Stomach (tissue), 9 donors: ENCODE measurements around the gene HIF1AN. TPM values are rescaled to one million over a fixed set of nuclear protein-coding genes. Genes with fewer than 3 reads are reported as not detected.
A peak's percentile ranks its signal among the peaks of the same experiment; 100 is the strongest.

ENCODE experiments used
- DNase-seq, 2 donors: peaks; one replicate each; pipeline versions ENCODE4 v3.0.0 to v3.0.0-alpha.2; 2013 to 2019
- H3K27ac ChIP-seq, 5 donors: fragments of 200-600 bp in 4 of 5; sonication (generic) in 4 of 5; one replicate each; pipeline ENCODE4 v1.5.1; 2013 to 2019; ENCODE audit warnings: mild to moderate bottlenecking in 1 of 5, moderate library complexity in 1 of 5
- H3K27me3 ChIP-seq, 3 donors: fragments of 200-600 bp; sonication (generic); one replicate each; pipeline ENCODE4 v1.5.1; 2017 to 2019; ENCODE audit warnings: mixed run types in 1 of 3
- H3K36me3 ChIP-seq, 4 donors: fragments of 200-600 bp; sonication (generic); 1 replicate in 3 of 4; 2 replicates in 1 of 4; pipeline ENCODE4 v1.5.1; 2016 to 2019
- H3K4me1 ChIP-seq, 4 donors: fragments of 200-600 bp; sonication (generic); one replicate each; pipeline ENCODE4 v1.5.1; 2016 to 2019
- H3K4me3 ChIP-seq, 4 donors: fragments of 200-600 bp; sonication (generic) in 3 of 4; one replicate each; pipeline ENCODE4 v1.5.1; 2016 to 2019; ENCODE audit warnings: mild to moderate bottlenecking in 1 of 4
- H3K9me3 ChIP-seq, 4 donors: fragments of 200-600 bp; sonication (generic); one replicate each; pipeline ENCODE4 v1.5.1; 2016 to 2019
- EP300 ChIP-seq: sonication (generic); formaldehyde crosslinking; IDR thresholded peaks from one replicate; pipeline ENCODE4 v1.6.1; 2017; ENCODE audit warnings: antibody characterized with exemption
- POLR2A ChIP-seq, 4 donors: fragments of 450-650 bp; IDR thresholded peaks; one replicate each; pipeline ENCODE4 v1.6.1; 2016; ENCODE audit warnings: antibody characterized with exemption in 4 of 4, control low read depth in 2 of 4, mild to moderate bottlenecking in 1 of 4, moderate library complexity in 1 of 4
- POLR2AphosphoS5 ChIP-seq, 3 donors: sonication (generic); formaldehyde crosslinking; IDR thresholded peaks; one replicate each; pipeline ENCODE4 v1.6.1; 2016; ENCODE audit warnings: antibody characterized with exemption in 3 of 3
- WGBS, 5 donors: extraction: QIAGEN DNeasy Blood & Tissue Kit in 3 of 5; methylation state at CpG; one replicate each; pipeline versions ENCODE4 v1.1.5 to v1.1.7; 2013 to 2018; 5-methylcytosine and 5-hydroxymethylcytosine counted together
- intact Hi-C: fragments of 100-400 bp; cut with DNase I; formaldehyde crosslinking; loops from one replicate; pipeline ENCODE4 v1.15.1; 2023; ENCODE audit warnings: low total_unique reads
- polyA plus RNA-seq, 3 donors: library from polyadenylated mRNA; stranded (reverse); fragments of 200-250 nt; gene quantifications; one replicate each; pipeline ENCODE4 v1.2.3, GENCODE V29; 2013
- total RNA-seq, 5 donors: library from RNA; depleted of rRNA; stranded (reverse); fragments of >200 nt; gene quantifications; one replicate each; pipeline versions ENCODE4 v1.1.0 to v1.2.3, GENCODE V29; 2014 to 2016
- TF ChIP-seq, protein P1 (sequence below), 7 experiments: fragments of 450-650 bp in 4 of 7; fragments of 200-600 bp in 3 of 7; sonication (generic) in 3 of 7; IDR thresholded peaks; one replicate each; pipeline ENCODE4 v1.5.1; 2016 to 2019; ENCODE audit warnings: antibody characterized with exemption in 7 of 7, control low read depth in 2 of 7, mild to moderate bottlenecking in 1 of 7
- donor health status: healthy with polysubstance abuse.
- donor health status: Bipolar disorder and iron deficiency.
- donor health status: healthy.

HIF1AN gene
- total and polyA plus RNA-seq, 8 donors, result 3.2 to 19.6 (median 6.3) TPM

DNA sequence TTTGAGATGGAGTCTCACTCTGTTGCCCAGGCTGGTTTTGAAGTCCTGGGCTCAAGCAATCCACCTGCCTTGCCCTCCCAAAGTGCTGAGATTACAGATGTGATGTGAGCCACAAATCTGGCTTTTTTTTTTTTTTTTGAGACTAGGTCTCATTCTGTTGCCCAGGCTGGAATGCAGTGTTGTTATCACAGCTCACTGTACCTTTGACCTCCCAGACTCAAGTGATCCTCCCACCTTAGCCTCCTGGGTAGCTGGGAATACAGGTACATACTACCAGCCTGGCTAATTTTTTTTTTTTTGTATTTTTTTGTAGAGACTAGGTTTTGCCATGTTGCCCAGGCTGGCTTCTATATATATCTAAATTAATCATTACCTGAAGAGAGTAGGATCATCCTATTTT is 62.4 kb downstream of the HIF1AN start:
- no peak for DNase-seq
- peaks cover 0 to 77% (median 17%) of the 10 kb centered on the region in 3 donors for H3K27me3 ChIP-seq
- H3K9me3 ChIP-seq, result peaks cover 0 to 3% (median 0%) of the 10 kb centered on the region in 4 donors
- H3K36me3 ChIP-seq, result no peaks in the 10 kb centered on the region
- no peak overlapping the region for H3K27ac ChIP-seq
- TF ChIP-seq EP300 (no peak), POLR2AphosphoS5 (IDR thresholded peaks at IDR 0.05) (no peak)
- TF ChIP-seq, protein P1, sequence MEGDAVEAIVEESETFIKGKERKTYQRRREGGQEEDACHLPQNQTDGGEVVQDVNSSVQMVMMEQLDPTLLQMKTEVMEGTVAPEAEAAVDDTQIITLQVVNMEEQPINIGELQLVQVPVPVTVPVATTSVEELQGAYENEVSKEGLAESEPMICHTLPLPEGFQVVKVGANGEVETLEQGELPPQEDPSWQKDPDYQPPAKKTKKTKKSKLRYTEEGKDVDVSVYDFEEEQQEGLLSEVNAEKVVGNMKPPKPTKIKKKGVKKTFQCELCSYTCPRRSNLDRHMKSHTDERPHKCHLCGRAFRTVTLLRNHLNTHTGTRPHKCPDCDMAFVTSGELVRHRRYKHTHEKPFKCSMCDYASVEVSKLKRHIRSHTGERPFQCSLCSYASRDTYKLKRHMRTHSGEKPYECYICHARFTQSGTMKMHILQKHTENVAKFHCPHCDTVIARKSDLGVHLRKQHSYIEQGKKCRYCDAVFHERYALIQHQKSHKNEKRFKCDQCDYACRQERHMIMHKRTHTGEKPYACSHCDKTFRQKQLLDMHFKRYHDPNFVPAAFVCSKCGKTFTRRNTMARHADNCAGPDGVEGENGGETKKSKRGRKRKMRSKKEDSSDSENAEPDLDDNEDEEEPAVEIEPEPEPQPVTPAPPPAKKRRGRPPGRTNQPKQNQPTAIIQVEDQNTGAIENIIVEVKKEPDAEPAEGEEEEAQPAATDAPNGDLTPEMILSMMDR (IDR thresholded peaks at IDR 0.05), result no peak
- H3K4me3 ChIP-seq, result no peak overlapping the region
- intact Hi-C loops, result no loop called here
- no peaks in the 10 kb centered on the region for H3K4me1 ChIP-seq

DNA sequence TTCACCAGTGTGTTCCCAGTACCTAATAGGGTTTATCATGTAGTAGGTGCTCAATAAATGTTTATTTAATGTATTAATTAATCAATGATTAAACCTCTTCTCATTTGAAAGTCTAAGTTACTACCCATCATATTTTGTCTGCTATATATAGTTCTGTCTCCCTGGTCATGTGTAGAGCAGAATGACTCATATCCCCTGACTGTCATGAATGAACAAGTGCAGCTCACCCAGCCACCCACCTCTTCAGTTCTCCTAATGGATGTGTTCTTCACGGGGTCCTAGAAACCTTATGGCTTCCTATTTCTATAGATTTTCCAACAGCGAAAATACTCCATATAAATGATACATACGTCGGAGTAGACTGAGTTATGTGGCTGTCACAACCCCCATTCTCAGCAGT is 64.5 kb downstream of the HIF1AN start:
- TF ChIP-seq POLR2AphosphoS5 (IDR thresholded peaks at IDR 0.05) (no peak), EP300 (no peak), POLR2A (IDR thresholded peaks at IDR 0.05) (no peak)
- TF ChIP-seq, protein P1 (IDR thresholded peaks at IDR 0.05), result no peak
- Histone ChIP-seq H3K36me3 (no peaks in the 10 kb centered on the region), H3K27me3 (peaks cover 0 to 82% (median 24%) of the 10 kb centered on the region in 3 donors), H3K4me3 (no peak overlapping the region), H3K9me3 (peaks cover 0 to 6% (median 3%) of the 10 kb centered on the region in 4 donors), H3K27ac (no peak overlapping the region), H3K4me1 (no peaks in the 10 kb centered on the region)
- 83 to 94% (median 89%) methylated on average over 4 of the region's 4 CpGs for WGBS, 5 donors
- DNase-seq, result no peak
- intact Hi-C loops, result no loop called here

DNA sequence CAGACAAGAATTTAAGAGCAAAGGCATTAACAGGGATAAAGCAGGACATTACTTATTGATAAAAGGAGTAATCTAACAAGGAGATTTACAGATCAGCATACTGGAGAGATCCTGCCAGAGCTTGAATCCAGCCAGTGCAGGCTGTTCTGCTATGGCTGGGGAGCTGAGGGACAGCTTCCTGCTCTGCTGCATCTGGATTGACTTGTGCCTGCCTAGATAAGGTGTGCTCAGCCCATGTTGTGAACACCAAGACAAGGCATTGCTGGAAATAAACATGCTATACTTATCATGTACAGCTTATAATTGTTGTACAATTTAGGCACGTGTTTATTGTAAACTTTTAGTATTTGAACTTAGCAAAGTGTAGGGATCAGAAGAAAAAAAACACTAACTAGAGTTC is 71.7 kb downstream of the HIF1AN start:
- TF ChIP-seq POLR2AphosphoS5 (IDR thresholded peaks at IDR 0.05) (no peak), EP300 (no peak)
- TF ChIP-seq, protein P1 (IDR thresholded peaks at IDR 0.05), result no peak
- H3K27ac ChIP-seq, result no peak overlapping the region
- DNase-seq, result peak in 1 of 2 donors; percentile 5
- H3K9me3 ChIP-seq, result peaks cover 0 to 12% (median 6%) of the 10 kb centered on the region in 4 donors
- intact Hi-C loops, result no loop called here
- H3K4me1 ChIP-seq, result no peaks in the 10 kb centered on the region
- no peaks in the 10 kb centered on the region for H3K36me3 ChIP-seq
- H3K27me3 ChIP-seq, result peaks cover 0 to 43% (median 8%) of the 10 kb centered on the region in 3 donors
- 18 to 41% (median 21%) methylated on average over 1 of the region's 1 CpG for WGBS, 5 donors
- no peak overlapping the region for H3K4me3 ChIP-seq

Other genes starting within 250 kb of the HIF1AN start
- 10 to 100 TPM in 3 of 5 donors, under 1 TPM in 1, not detected in 1; 0.87 to 33.4 (median 17.6) TPM for gene BLOC1S2, start 249.3 kb upstream of the HIF1AN start, total RNA-seq
- gene BLOC1S2, start 249.3 kb upstream of the HIF1AN start, polyA plus RNA-seq, result 10 to 100 TPM; 37.6 to 51.0 (median 48.7) TPM
- gene PKD2L1, start 205.7 kb upstream of the HIF1AN start, total RNA-seq, result under 1 TPM in 1 of 5 donors, not detected in 4; 0.89 TPM
- under 1 TPM in 1 of 3 donors, not detected in 2; 0.23 TPM for gene PKD2L1, start 205.7 kb upstream of the HIF1AN start, polyA plus RNA-seq
- gene SCD, start 188.7 kb upstream of the HIF1AN start, total RNA-seq, result 10 to 100 TPM in 3 of 5 donors, 1 to 10 TPM in 2; 2.3 to 36.2 (median 28.5) TPM
- gene SCD, start 188.7 kb upstream of the HIF1AN start, polyA plus RNA-seq, result 10 to 100 TPM in 2 of 3 donors, 1 to 10 TPM in 1; 5.5 to 19.1 (median 16.6) TPM
- gene WNT8B, start 72.9 kb upstream of the HIF1AN start, total RNA-seq, result not detected
- not detected for gene WNT8B, start 72.9 kb upstream of the HIF1AN start, polyA plus RNA-seq
- 10 to 100 TPM in 3 of 5 donors, 1 to 10 TPM in 2; 6.2 to 47.4 (median 25.4) TPM for gene SEC31B, start 16.1 kb upstream of the HIF1AN start, total RNA-seq
- 1 to 10 TPM in 2 of 3 donors, under 1 TPM in 1; 0.68 to 8.3 (median 1.4) TPM for gene SEC31B, start 16.1 kb upstream of the HIF1AN start, polyA plus RNA-seq
- 100 to 1,000 TPM in 2 of 5 donors, 10 to 100 TPM in 3; 33.0 to 174 (median 77.9) TPM for gene NDUFB8, start 6.1 kb upstream of the HIF1AN start, total RNA-seq
- gene NDUFB8, start 6.1 kb upstream of the HIF1AN start, polyA plus RNA-seq, result 100 to 1,000 TPM; 317 to 362 (median 334) TPM
- not detected for gene PAX2, start 209.6 kb downstream of the HIF1AN start, total RNA-seq
- not detected for gene PAX2, start 209.6 kb downstream of the HIF1AN start, polyA plus RNA-seq